Sigmoid colon (tissue), 4 donors: ENCODE data around the gene SSR1.

Experiments
- EP300 ChIP-seq, 4 donors: sonication (generic); formaldehyde crosslinking; IDR thresholded peaks; one replicate each; pipeline ENCODE4 v1.6.1; 2017; ENCODE audit warnings: antibody characterized with exemption in 4 of 4
- POLR2A ChIP-seq, 2 donors: fragments of 450-650 bp; IDR thresholded peaks; one replicate each; pipeline ENCODE4 v1.6.1; 2016; ENCODE audit warnings: antibody characterized with exemption in 2 of 2, mild to moderate bottlenecking in 2 of 2, moderate library complexity in 2 of 2
- POLR2AphosphoS5 ChIP-seq, 4 donors: sonication (generic); formaldehyde crosslinking; IDR thresholded peaks; one replicate each; pipeline ENCODE4 v1.6.1; 2017; ENCODE audit warnings: antibody characterized with exemption in 4 of 4
- TF ChIP-seq, protein P1 (sequence below), 4 experiments: fragments of 450-650 bp in 3 of 4; fragments of 200-600 bp in 1 of 4; IDR thresholded peaks; one replicate each; pipeline ENCODE4 v1.5.1; 2016 to 2019; ENCODE audit warnings: antibody characterized with exemption in 4 of 4, mild to moderate bottlenecking in 3 of 4, moderate library complexity in 2 of 4

GRCh38 chr6:7317538-7317937 lies 4.5 kb upstream of the SSR1 start:
- TF ChIP-seq, protein P1, sequence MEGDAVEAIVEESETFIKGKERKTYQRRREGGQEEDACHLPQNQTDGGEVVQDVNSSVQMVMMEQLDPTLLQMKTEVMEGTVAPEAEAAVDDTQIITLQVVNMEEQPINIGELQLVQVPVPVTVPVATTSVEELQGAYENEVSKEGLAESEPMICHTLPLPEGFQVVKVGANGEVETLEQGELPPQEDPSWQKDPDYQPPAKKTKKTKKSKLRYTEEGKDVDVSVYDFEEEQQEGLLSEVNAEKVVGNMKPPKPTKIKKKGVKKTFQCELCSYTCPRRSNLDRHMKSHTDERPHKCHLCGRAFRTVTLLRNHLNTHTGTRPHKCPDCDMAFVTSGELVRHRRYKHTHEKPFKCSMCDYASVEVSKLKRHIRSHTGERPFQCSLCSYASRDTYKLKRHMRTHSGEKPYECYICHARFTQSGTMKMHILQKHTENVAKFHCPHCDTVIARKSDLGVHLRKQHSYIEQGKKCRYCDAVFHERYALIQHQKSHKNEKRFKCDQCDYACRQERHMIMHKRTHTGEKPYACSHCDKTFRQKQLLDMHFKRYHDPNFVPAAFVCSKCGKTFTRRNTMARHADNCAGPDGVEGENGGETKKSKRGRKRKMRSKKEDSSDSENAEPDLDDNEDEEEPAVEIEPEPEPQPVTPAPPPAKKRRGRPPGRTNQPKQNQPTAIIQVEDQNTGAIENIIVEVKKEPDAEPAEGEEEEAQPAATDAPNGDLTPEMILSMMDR (IDR thresholded peaks at IDR 0.05): no peak
- no peak for TF ChIP-seq POLR2A (IDR thresholded peaks at IDR 0.05)
- no peak for TF ChIP-seq POLR2AphosphoS5 (IDR thresholded peaks at IDR 0.05)
- TF ChIP-seq EP300 (IDR thresholded peaks at IDR 0.05): no peak
